DOHH2 (cell line): ENCODE data around the gene TAS2R1.

Source experiments
- H3F3A ChIP-seq: fragments of 200-600 bp; sonication (generic), shearing (Covaris generic); 2 replicates; pipeline ENCODE4 v1.6.0; 2016; ENCODE audit warnings: antibody characterized with exemption, mild to moderate bottlenecking; ENCODE audit not compliant: control insufficient read depth, insufficient read depth
- H3K27ac ChIP-seq: fragments of 200-600 bp; sonication (generic); 2 replicates; pipeline ENCODE4 v1.5.1; 2014; ENCODE audit warnings: low read depth, mild to moderate bottlenecking, low read length, moderate library complexity
- H3K27me3 ChIP-seq: fragments of 200-600 bp; sonication (generic); 2 replicates; pipeline ENCODE4 v1.6.1; 2014; ENCODE audit warnings: mild to moderate bottlenecking, low read length, mixed read lengths; ENCODE audit not compliant: control insufficient read depth
- H3K36me3 ChIP-seq: fragments of 200-600 bp; sonication (generic); 2 replicates; pipeline ENCODE4 v1.6.1; 2014; ENCODE audit warnings: mild to moderate bottlenecking, low read length, moderate library complexity, mixed read lengths; ENCODE audit not compliant: control insufficient read depth
- H3K4me1 ChIP-seq: fragments of 200-600 bp; sonication (generic); 2 replicates; pipeline ENCODE4 v1.6.1; 2014; ENCODE audit warnings: mild to moderate bottlenecking, low read length, mixed read lengths; ENCODE audit not compliant: control insufficient read depth
- H3K4me2 ChIP-seq: fragments of 200-600 bp; sonication (generic); 2 replicates; pipeline ENCODE4 v1.6.0; 2014; ENCODE audit warnings: mild to moderate bottlenecking, low read length, moderate library complexity
- H3K4me3 ChIP-seq: fragments of 200-600 bp; sonication (generic); 2 replicates; pipeline ENCODE4 v1.5.1; 2014; ENCODE audit warnings: mild to moderate bottlenecking, low read length, mixed read lengths
- H3K79me2 ChIP-seq: fragments of 200-600 bp; sonication (generic); 2 replicates; pipeline ENCODE4 v1.6.1; 2014; ENCODE audit warnings: mild to moderate bottlenecking, low read length, mixed read lengths; ENCODE audit not compliant: control insufficient read depth
- H3K9me2 ChIP-seq: fragments of 200-600 bp; sonication (generic); replicated peaks from 2 replicates; pipeline ENCODE4 v1.6.1; 2014; ENCODE audit warnings: mild to moderate bottlenecking, low read length, mixed read lengths; ENCODE audit not compliant: control insufficient read depth
- H3K9me3 ChIP-seq: fragments of 200-600 bp; sonication (generic); 2 replicates; pipeline ENCODE4 v1.6.1; 2014; ENCODE audit warnings: antibody characterized with exemption, low read length, mixed read lengths; ENCODE audit not compliant: control insufficient read depth, insufficient read depth
- H4K20me1 ChIP-seq: fragments of 200-600 bp; sonication (generic); 2 replicates; pipeline ENCODE4 v1.6.0; 2014; ENCODE audit warnings: low read depth, mild to moderate bottlenecking, antibody characterized with exemption, low read length, moderate library complexity; ENCODE audit not compliant: control insufficient read depth, insufficient read depth
- CTCF ChIP-seq: fragments of 200-600 bp; sonication (generic); IDR thresholded peaks from one replicate; pipeline ENCODE4 v1.5.1; 2014; ENCODE audit warnings: antibody characterized with exemption, mild to moderate bottlenecking, low read depth, low read length; ENCODE audit not compliant: poor library complexity, severe bottlenecking
- EZH2phosphoT487 ChIP-seq: fragments of 200-600 bp; sonication (generic); IDR thresholded peaks from 2 replicates; pipeline ENCODE4 v1.6.1; 2017; ENCODE audit warnings: borderline replicate concordance, mild to moderate bottlenecking, antibody characterized with exemption, low read length, moderate library complexity, mixed read lengths

Gene TAS2R1

GRCh38 chr5:9644630-9645029 lies 14.5 kb upstream of the TAS2R1 start:
- H3K27ac ChIP-seq: no peak overlapping the region
- H3K9me3 ChIP-seq: no peaks in the 10 kb centered on the region
- no peaks in the 10 kb centered on the region for H3K9me2 ChIP-seq
- H4K20me1 ChIP-seq: no peaks in the 10 kb centered on the region
- no peaks in the 10 kb centered on the region for H3K36me3 ChIP-seq
- H3K4me3 ChIP-seq: no peak overlapping the region
- H3K79me2 ChIP-seq: no peaks in the 10 kb centered on the region
- TF ChIP-seq CTCF: no peak
- TF ChIP-seq EZH2phosphoT487: no peak
- H3F3A ChIP-seq: no peaks in the 10 kb centered on the region
- no peaks in the 10 kb centered on the region for H3K4me1 ChIP-seq
- H3K4me2 ChIP-seq: no peak overlapping the region
- no peaks in the 10 kb centered on the region for H3K27me3 ChIP-seq

GRCh38 chr5:9642621-9643020 lies 12.5 kb upstream of the TAS2R1 start:
- Histone ChIP-seq H3K27me3 (no peaks in the 10 kb centered on the region), H3K4me1 (no peaks in the 10 kb centered on the region), H3K27ac (no peak overlapping the region)

GRCh38 chr5:9641806-9642355 lies 11.7 kb upstream of the TAS2R1 start:
- Histone ChIP-seq H3K27me3 (no peaks in the 10 kb centered on the region), H3K4me1 (no peaks in the 10 kb centered on the region), H3K36me3 (no peaks in the 10 kb centered on the region), H3K9me3 (peaks cover 4% of the 10 kb centered on the region; the same call in 1 of the 2 replicates), H4K20me1 (no peaks in the 10 kb centered on the region), H3K4me2 (no peak overlapping the region), H3K27ac (no peak overlapping the region), H3K79me2 (no peaks in the 10 kb centered on the region), H3F3A (no peaks in the 10 kb centered on the region), H3K9me2 (no peaks in the 10 kb centered on the region), H3K4me3 (no peak overlapping the region)
- TF ChIP-seq CTCF (no peak), EZH2phosphoT487 (no peak)

More at GRCh38 chr5:9642621-9643020, 12.5 kb upstream of the TAS2R1 start:
- no peaks in the 10 kb centered on the region for H3K9me2 ChIP-seq
- no peaks in the 10 kb centered on the region for H3K36me3 ChIP-seq
- H4K20me1 ChIP-seq: no peaks in the 10 kb centered on the region
- TF ChIP-seq EZH2phosphoT487 (no peak), CTCF (no peak)
- no peaks in the 10 kb centered on the region for H3F3A ChIP-seq
- no peak overlapping the region for H3K4me3 ChIP-seq
- H3K4me2 ChIP-seq: no peak overlapping the region
- H3K79me2 ChIP-seq: no peaks in the 10 kb centered on the region
- peaks cover 4% of the 10 kb centered on the region; the same call in 1 of the 2 replicates for H3K9me3 ChIP-seq
